Breast epithelium (tissue), 3 donors: ENCODE results near the gene LINGO4.

Experiments used
- CTCF ChIP-seq, 3 donors: fragments of 450-650 bp; IDR thresholded peaks; one replicate each; pipeline ENCODE4 v1.5.1; 2016 to 2017; ENCODE audit warnings: antibody characterized with exemption in 3 of 3, mild to moderate bottlenecking in 3 of 3, moderate library complexity in 3 of 3
- POLR2A ChIP-seq: fragments of 450-650 bp; IDR thresholded peaks from one replicate; pipeline ENCODE4 v1.6.1; 2016; ENCODE audit warnings: antibody characterized with exemption, mild to moderate bottlenecking, moderate library complexity
- POLR2AphosphoS5 ChIP-seq, 3 donors: sonication (generic); formaldehyde crosslinking; IDR thresholded peaks; one replicate each; pipeline ENCODE4 v1.6.1; 2017; ENCODE audit warnings: antibody characterized with exemption in 3 of 3

DNA sequence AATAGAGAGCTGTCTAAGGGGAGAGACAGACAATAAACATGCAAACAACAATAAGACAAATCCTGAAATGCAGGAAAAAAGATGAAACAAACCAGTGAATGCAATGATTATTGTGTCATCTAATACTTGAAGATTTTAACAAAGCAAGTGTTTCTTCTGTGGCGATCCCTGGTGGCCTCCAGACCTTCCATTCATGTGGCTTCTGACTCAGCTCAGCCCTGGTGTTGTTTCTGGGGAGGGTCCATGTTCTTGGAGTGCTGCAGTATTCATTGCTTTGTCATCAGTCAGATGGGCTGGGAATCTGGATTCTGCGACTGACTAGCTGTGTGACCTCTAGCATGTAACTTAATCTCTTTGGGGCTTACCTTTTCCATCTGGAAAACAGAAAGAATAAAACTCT lies 35.9 kb upstream of the LINGO4 start:
- no peak for TF ChIP-seq CTCF (IDR thresholded peaks at IDR 0.05)
- no peak for TF ChIP-seq POLR2A
- no peak for TF ChIP-seq POLR2AphosphoS5 (IDR thresholded peaks at IDR 0.05)
